Epithelial cell of esophagus (primary cell): ENCODE measurements around the gene PDE6D.

Source experiments
- DNase-seq: peaks from one replicate; pipeline ENCODE4 v3.0.0; 2010; ENCODE audit warnings: low read depth
- H3K4me3 ChIP-seq: 2 replicates; pipeline ENCODE4 v1.5.1; 2011; ENCODE audit warnings: mild to moderate bottlenecking, low read length, control low read depth
- TF ChIP-seq, protein P1 (sequence below): IDR thresholded peaks from 2 replicates; pipeline ENCODE4 v1.5.1; 2011; ENCODE audit warnings: low read depth, mild to moderate bottlenecking, low read length, control low read depth, inconsistent platforms; ENCODE audit not compliant: insufficient read depth; ENCODE audit errors: missing control alignments

The PDE6D gene

DNA sequence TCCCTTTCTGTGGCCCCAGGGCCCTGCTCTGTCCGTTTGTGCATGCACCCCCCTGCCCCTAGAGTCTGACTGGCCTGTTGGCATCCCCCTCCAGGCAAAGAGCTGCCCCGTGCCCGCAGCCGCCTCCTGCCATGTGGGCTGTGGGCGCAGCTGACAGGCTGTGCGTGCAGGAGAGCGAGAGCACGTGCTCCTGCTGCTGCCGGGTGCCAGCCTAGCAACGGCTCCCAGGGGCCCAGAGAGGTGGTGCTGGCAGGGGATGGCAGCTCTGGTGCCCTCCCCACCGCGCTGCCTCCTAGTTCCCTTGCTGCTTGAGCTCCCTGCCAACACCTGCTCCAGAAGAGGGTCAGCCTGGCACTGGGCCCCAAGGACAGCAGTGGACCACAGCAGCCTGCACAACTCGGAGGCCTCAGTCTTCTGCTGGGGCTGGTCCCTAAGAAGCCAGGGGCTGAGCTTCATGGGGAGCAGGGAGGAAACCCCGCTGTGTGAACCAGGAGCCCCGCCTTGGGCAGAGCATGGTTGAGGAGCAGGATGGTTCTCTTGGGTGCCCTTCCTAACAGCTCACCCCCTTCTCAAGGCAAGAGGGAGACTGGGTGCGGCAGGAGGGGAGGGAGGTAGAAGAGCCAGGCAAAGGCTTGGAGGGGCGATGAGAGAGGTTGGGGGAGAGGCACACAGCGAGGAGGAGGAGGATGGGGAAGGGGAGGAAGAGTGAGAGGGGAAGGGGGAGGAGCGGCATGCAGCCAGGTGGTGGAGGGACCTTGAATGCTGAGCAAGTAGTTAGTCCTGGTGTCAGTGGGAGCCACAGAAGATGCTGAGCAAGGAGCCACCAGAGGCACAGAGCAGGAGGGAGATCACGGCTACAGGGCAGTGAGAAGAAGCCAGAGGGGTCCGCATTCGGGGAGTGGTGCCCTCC is 96.5 kb downstream of the PDE6D start:
- TF ChIP-seq, protein P1, sequence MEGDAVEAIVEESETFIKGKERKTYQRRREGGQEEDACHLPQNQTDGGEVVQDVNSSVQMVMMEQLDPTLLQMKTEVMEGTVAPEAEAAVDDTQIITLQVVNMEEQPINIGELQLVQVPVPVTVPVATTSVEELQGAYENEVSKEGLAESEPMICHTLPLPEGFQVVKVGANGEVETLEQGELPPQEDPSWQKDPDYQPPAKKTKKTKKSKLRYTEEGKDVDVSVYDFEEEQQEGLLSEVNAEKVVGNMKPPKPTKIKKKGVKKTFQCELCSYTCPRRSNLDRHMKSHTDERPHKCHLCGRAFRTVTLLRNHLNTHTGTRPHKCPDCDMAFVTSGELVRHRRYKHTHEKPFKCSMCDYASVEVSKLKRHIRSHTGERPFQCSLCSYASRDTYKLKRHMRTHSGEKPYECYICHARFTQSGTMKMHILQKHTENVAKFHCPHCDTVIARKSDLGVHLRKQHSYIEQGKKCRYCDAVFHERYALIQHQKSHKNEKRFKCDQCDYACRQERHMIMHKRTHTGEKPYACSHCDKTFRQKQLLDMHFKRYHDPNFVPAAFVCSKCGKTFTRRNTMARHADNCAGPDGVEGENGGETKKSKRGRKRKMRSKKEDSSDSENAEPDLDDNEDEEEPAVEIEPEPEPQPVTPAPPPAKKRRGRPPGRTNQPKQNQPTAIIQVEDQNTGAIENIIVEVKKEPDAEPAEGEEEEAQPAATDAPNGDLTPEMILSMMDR: no peak
- H3K4me3 ChIP-seq: no peak overlapping the region
- no peak for DNase-seq

DNA sequence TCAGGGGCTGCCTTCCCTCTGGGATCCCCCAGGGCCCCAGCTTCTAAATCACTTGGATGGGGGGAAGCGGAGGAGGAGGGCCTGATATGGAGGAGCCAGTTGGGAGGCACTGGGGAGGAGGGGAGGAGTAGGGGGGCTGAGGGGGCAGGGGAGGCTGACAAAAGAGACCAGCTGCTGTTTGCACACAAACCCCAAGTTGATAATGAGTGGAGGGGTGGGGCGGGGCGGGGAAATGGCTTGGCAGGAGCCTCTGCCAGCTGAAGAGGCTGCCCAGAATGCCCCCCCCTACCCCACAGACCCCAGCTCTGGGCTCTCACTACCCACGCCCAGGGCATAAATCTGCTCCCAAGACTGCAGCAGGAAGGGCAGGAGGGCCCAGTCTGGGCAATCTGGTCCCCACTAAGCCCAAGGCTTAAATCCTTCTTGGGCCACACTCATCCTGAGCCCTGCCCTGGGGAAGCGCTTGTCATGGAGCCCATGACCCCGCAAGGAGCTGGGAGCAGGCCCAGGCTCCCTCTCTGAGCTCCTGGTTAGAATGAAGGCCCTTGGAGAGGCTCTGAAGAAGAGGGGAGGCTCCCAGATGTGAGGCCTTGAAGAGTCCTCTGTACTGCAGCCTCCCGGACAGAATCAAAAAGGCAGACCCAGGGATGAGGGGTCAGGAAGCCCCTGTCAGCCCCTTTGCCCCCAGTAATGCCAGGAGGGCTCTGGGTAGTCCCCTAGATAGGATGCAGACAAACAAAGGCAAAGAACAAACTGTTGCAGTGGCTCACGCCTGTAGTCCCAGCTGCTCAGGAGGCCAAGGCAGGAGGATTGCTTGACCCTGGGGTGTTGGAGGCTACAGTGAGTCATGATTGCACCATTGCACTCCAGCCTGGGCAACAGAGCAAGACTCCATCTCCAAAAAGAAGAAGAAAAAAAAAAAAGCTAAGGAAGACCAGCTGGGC is 97.5 kb downstream of the PDE6D start:
- no peak for DNase-seq
- TF ChIP-seq, protein P1: no peak

DNA sequence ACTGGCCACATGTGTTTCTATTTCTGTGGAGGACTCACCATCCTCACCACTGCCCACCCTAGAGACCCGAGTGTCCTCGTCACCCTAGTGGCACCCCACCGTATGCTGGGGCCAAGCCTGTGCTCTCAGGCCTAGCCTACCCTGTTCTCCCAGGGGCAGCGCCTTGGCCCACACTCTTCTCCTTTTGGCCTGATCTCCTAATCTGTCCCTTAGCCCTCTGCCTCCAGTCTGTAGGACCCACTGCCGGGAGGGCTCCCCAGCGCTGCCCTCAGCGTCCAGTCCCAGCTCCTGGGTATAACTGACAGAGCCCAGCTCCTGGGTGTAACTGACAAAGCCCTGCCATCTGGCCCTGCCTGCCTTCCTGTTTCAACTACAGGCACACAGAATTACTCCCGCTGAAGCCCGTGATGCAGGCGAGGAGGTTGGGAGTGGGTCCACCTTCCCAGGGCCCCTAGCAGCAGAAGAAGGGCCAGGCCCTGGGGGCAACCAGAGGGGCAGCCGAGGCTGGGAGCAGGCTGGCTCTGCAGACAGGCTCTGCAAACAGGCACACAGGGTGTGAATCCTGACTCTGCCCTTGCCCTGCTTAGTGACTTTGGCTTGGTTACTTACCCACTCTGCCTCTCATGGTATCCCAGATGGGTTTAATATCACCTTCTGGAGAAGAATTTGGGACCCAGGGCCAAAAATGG is 98.3 kb downstream of the PDE6D start:
- no peak for DNase-seq
- TF ChIP-seq, protein P1: no peak
- no peak overlapping the region for H3K4me3 ChIP-seq

More for the DNA sequence above, 97.5 kb downstream of the PDE6D start:
- H3K4me3 ChIP-seq: no peak overlapping the region
